ENCODE results near the gene KCNQ1.

The KCNQ1 gene

GRCh38 chr11:2738551-2739431 lies 294.0 kb downstream of the KCNQ1 start:
- no peak for DNase-seq

DNA sequence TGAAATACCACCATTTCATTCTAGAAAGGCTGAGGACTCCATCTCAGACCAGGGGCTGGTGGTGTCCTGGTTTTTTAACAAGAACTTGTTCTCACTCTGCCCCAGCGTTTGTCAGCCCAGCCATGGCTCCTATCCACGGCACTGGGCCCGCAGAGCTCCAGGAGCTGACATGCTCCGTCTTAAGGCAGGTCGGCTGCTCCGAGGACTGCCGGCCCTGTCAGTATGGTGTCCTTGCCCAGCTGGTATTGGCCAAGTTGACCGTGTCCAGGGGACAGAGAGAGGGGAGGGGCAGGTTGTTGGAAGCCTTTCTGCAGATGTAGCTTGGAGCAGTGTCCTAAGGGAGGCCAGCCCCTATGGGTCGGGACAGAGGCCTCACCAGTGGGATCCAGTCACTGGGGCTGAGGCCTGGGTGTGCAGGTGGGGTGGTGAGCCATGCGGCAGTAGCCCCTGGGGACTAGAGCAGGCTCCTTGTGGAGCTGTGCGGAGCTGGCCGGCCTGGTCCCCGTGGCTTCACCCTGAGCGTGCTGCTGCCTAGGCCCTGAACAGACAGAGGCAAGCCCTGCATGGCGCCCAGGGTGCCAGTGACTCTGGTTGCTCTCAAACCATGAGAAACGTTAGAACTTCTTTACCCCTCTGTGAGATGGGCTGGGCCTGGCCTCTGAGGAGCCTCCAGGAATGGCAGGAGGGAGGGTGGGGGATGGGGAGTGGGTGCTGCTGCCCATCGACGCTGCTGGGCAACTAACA lies 294.9 kb downstream of the KCNQ1 start:
- no peak for DNase-seq

DNA sequence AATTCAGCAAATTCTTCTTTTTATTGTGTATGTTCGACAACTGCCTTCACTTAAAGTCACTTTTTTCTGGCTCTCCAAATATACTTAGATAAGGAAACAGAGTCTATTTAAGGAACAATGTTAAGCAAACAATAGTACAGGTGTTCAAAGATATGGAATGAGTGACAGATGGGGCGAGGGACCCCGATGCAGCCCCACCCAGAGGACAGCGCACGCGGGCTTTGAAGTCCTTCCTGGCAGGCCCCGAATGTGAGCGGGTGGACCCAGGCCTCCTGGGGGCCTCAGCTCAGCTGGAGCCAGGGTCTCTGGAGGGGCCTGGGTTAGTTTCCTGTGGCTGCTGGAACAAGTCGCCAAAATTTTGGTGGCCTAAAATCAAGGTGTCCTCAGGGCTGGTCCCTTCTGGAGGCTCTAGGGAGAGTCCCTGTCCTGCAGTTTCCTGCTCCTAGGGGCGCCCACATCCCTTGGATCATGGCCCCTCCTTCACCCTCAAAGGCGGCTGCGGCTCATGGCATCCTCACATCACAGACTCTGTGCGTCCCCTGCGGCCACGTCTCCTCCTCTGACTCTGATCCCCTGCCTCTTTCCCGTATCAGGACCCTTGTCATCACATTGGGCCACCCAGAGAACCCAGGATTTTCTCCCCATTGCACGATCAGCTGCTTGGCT lies 295.6 kb downstream of the KCNQ1 start:
- DNase-seq, result no peak

- no peak for DNase-seq
Measured at GRCh38 chr11:2741006-2741376, 296.2 kb downstream of the KCNQ1 start.

DNA sequence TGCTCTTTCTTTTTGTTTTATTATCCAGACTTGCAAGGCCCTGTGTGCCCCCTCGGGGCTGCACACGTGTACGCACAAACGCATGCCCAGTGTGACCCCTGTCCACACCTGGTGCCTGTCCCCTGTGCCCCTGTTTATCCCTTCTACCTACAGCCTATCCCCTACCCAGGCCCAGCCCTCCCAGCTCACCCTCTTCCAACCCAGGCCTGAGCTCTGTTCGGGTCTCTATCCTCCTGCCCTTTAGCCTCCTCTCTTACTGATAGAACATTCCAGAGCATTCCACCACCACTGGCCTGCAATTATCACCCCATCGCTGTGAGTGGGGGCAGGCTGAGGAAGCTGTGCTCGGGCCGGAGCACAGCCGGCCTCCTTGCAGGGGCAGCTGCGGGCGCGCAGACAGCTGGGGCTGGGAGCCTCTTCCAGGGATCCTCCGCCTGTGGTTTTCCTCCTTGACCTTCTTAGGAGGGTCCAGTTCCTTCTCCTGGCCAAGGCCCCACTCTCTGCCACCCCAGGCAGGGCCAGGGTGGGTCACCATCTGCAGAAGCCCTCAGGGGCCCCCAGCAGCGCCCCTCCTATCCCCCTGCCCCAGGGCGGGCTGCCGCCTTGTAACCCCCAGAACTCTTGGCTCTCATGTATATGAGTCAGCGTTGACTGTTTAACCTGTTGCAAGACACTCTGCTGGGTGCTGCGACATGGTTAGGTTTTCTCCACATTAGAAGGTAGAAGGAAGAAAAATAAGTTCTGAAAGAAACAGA lies 296.7 kb downstream of the KCNQ1 start:
- no peak for DNase-seq

GRCh38 chr11:2742201-2742600 lies 297.4 kb downstream of the KCNQ1 start:
- DNase-seq, result no peak

DNA sequence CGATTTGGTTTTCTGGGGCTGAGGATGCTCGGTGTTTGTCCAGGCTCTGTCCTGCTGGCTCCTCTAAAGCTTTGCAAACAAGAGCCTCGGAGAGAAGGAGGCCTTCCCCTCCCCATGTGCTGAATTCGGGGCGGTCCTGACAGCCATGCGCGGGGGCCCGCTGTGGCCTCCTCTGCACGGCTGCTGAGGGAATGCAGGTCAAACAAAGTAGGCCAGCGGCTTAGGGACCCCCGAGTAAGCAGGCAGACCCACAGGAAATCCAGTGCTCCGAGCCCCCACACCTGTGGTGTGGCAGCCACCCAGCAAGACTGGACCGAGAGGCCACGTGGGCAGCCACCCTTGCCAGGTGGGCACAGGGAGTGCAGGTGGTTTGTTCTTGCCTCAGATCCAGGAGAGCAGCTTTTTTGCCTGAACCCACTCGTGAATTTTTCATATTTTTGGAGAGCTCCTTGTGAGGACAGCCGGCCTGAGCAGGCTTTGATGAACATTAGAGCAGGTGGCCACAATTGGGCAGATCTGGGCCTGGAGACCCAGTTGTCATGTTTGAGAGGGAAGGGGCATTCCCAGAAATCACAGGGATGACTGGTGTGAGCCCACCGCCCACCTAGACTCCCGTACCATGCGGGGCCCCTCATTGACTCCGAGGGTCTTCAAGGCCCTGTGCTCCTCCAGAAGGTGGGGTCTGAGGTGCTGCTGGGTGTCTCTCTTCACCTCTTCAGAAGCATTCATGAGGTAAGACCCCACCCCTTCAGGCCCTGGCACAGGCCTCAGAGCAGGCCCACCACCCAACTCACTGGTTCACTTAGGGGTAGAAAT lies 298.0 kb downstream of the KCNQ1 start:
- no peak for DNase-seq

DNA sequence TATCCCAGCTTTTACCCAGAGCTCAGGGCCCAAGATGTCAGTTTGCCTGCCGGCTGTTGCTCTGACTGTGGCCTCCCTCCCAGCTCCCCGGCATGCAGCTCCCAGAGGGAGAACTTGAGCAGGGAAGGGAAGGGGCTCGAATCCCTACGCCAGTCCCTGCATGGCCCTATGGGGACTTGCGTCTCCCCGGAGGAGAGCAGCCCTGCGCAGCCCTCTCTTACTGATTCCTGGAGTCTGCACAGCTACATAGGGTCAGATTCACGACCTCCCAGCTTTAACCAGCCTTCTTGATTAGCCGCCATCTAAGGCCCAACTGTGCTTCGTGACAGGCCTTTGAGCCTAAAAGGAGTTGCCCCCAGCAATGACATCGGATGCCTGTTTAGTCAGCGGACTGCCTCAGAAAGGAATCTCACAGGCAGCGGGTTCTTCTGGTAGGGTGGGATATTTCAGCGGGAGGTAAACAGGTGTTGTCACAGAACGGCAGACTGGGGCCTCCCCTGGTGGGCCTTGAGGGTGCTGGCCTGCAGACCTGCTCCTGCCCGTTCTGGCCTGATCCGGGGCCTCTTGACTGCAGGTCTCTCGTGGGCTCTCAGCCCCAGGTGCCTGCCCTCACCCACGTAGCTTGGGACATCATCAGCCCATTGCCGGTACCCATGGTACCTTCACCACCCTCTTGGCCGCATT lies 298.8 kb downstream of the KCNQ1 start:
- no peak for DNase-seq

- no peak for DNase-seq
Measured at GRCh38 chr11:2744166-2744565, 299.4 kb downstream of the KCNQ1 start.

GRCh38 chr11:2745511-2745910 lies 300.7 kb downstream of the KCNQ1 start:
- DNase-seq, result no peak

DNA sequence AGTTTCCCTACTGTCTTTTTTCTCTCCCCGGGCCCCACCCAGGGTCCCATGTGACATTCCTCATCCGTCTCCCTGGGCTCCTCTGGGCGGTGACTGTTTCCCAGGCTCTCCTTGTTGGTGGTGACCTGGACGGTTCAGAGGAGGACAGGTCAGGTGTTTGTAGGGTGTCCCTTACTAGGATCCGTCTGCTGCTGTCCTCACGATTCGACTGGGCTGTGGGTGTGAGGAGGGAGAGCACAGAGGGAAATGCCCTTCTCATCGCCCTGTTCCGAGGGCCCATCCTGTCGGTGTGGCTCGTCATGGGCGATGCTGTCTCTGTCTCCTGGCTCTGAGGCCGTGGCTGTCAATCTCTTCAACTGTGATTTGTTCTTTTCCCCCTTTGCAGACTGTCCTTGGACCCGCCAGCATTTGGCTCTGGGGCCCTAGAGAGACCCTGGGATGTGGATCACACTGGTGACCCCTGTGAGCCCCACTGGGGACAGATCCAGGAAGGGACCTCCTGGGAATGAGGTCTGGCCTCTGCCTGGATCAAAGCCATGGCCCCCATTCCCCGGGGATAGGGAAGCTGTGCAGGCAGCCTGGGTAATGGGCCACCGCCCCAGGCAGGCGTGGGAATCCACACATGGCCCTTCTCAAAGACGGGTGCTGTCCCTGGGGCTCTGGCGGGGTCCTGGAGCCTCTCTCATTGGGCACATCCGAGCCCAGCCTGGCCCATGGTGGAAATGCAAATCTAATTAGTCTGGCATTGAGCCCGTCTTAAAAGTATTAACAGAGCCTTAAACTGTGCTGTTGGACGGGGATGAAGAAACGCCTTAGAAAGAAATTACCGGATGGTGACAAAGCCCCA lies 301.8 kb downstream of the KCNQ1 start:
- no peak for DNase-seq

GRCh38 chr11:2747248-2748027 lies 302.6 kb downstream of the KCNQ1 start:
- DNase-seq, result no peak

GRCh38 chr11:2748061-2748813 lies 303.4 kb downstream of the KCNQ1 start:
- no peak for DNase-seq

- no peak for DNase-seq
Measured at GRCh38 chr11:2748814-2749554, 304.2 kb downstream of the KCNQ1 start.

GRCh38 chr11:2750101-2750681 lies 305.4 kb downstream of the KCNQ1 start:
- DNase-seq, result no peak

DNA sequence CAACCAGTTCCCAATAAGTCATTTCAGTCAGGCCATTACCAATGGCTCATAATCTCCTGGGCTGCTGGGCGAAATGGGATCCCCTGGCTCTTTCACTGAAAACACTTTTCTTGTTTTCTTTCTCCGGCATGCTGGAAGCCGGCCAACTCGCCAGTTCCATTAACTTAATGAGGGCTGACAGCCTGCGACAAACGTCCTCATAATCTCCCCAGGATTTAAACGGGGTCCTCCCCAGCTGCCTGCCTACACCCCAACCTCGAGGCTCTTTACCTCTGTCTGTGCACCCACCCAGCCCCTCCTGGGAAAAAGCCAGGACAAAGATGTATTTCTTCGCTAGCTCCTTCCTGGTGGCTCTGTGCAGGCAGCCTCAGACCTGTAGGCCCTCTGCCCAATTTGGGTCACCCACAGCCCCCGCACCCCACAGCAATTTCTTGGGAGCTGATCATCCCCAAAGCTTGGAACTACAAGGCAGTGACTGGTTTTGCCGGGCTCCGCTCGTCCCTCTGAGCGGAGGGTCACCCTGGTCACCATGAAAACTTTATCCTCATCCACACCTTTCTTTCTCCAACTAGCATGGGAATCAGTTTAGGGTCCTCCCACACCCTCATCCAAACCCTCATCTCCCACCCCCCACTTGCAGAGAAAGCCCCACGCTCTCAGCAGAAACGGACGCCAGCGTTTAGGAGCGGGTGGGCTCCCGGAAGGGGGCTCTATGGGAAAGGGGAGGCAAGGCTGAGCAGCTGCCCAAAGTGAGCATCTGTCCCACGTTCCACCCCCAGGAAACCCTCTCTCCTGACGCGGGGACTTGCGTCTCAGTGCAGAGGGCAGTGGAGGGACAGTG lies 306.1 kb downstream of the KCNQ1 start:
- no peak for DNase-seq

Measured in activated CD8-positive, alpha-beta memory T cell treated with anti-CD3 and anti-CD28 coated beads, Interleukin-2, amount 50 U/mL, for 48 hours (primary cell).